Uterus (tissue), 2 donors: Measurements from ENCODE around the gene GOSR2.

Experiments
- POLR2A ChIP-seq, 2 donors: fragments of 450-650 bp; IDR thresholded peaks; one replicate each; pipeline ENCODE4 v1.6.1; 2016; ENCODE audit warnings: antibody characterized with exemption in 2 of 2, mild to moderate bottlenecking in 1 of 2, moderate library complexity in 1 of 2
- TF ChIP-seq, protein P1 (sequence below), 4 experiments: fragments of 200-600 bp in 2 of 4; fragments of 450-650 bp in 2 of 4; sonication (generic) in 2 of 4; IDR thresholded peaks; one replicate each; pipeline ENCODE4 v1.5.1; 2016 to 2019; ENCODE audit warnings: antibody characterized with exemption in 4 of 4, mild to moderate bottlenecking in 2 of 4, moderate library complexity in 1 of 4

DNA sequence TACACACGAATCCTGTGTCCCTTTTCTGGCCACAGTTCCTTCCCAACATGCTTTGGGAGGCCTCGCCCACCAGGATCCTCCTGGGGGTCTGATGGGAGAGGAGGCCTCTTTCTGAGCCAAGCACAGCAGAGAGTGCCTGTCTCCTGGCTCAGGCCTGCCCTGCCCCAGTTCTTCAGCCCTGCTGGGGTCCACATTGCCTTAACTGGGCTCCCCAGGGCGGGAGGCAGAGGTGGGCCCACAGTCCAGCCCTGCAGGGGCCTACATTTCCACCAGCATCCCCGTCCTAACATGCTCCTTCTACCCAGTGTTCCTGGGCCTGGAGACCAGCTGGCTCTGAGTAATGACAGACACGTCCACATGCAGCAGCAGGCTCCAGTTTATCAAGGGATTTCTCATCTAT lies 41.9 kb upstream of the GOSR2 start:
- TF ChIP-seq, protein P1, sequence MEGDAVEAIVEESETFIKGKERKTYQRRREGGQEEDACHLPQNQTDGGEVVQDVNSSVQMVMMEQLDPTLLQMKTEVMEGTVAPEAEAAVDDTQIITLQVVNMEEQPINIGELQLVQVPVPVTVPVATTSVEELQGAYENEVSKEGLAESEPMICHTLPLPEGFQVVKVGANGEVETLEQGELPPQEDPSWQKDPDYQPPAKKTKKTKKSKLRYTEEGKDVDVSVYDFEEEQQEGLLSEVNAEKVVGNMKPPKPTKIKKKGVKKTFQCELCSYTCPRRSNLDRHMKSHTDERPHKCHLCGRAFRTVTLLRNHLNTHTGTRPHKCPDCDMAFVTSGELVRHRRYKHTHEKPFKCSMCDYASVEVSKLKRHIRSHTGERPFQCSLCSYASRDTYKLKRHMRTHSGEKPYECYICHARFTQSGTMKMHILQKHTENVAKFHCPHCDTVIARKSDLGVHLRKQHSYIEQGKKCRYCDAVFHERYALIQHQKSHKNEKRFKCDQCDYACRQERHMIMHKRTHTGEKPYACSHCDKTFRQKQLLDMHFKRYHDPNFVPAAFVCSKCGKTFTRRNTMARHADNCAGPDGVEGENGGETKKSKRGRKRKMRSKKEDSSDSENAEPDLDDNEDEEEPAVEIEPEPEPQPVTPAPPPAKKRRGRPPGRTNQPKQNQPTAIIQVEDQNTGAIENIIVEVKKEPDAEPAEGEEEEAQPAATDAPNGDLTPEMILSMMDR (IDR thresholded peaks at IDR 0.05) = no peak
- no peak for TF ChIP-seq POLR2A (IDR thresholded peaks at IDR 0.05)
